ENCODE results near the gene POLR1A. TPM values are rescaled to one million over a fixed set of nuclear protein-coding genes. Genes with fewer than 3 reads are reported as not detected.

POLR1A gene
- total RNA-seq, 1 donor, result 17.4 TPM

DNA sequence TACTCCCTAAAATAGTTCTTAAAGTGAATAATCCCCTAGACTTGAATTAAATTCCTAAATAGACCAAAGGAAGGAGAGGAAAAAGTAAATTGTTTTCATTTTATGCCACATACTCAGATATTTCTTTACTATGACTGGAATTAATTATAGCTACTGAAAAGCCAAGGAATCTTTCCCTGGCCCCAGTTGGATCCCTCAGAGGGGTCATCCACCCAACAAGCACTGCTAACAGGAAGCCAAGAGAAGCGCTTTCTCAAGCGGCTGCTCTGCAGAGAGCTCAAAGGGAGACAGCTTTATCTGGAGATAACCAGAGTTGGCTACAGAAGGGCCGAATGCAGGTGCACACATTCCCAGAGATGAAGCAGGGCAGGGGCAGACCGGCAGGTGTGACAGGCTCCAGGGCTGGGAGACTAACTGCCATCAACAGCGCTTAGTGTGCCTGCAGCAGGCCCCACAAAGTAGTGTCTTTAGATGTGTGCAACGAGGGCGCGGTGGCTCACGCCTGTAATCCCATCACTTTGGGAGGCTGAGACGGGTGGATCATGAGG, 51.1 kb downstream of the POLR1A start:
- no peaks in the 10 kb centered on the region for H3K9me3 ChIP-seq (ENCODE audit: low read depth, low read length)
- H3K4me1 ChIP-seq (ENCODE audit: insufficient read depth, low read length), result no peaks in the 10 kb centered on the region
- no peaks in the 10 kb centered on the region for H3K27me3 ChIP-seq (ENCODE audit: insufficient read depth, low read length)
- DNase-seq (ENCODE audit: insufficient read length, low spot score, missing footprints), result no peak
- H3K79me2 ChIP-seq (ENCODE audit: insufficient read depth, low read length), result no peaks in the 10 kb centered on the region
- TF ChIP-seq, protein P1, sequence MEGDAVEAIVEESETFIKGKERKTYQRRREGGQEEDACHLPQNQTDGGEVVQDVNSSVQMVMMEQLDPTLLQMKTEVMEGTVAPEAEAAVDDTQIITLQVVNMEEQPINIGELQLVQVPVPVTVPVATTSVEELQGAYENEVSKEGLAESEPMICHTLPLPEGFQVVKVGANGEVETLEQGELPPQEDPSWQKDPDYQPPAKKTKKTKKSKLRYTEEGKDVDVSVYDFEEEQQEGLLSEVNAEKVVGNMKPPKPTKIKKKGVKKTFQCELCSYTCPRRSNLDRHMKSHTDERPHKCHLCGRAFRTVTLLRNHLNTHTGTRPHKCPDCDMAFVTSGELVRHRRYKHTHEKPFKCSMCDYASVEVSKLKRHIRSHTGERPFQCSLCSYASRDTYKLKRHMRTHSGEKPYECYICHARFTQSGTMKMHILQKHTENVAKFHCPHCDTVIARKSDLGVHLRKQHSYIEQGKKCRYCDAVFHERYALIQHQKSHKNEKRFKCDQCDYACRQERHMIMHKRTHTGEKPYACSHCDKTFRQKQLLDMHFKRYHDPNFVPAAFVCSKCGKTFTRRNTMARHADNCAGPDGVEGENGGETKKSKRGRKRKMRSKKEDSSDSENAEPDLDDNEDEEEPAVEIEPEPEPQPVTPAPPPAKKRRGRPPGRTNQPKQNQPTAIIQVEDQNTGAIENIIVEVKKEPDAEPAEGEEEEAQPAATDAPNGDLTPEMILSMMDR (IDR thresholded peaks at IDR 0.05; ENCODE audit: extremely low read depth, low read depth, low read length), result no peak
- H2AFZ ChIP-seq (ENCODE audit: low read length), result no peak overlapping the region
- no peak overlapping the region for H3K4me3 ChIP-seq (ENCODE audit: insufficient read depth, low read length)
- H4K20me1 ChIP-seq (ENCODE audit: insufficient read depth, low read length), result peaks cover 3% of the 10 kb centered on the region
- no peak overlapping the region for H3K4me2 ChIP-seq (ENCODE audit: insufficient read depth, low read length)
- H3K36me3 ChIP-seq (ENCODE audit: insufficient read depth, low read length), result peaks cover 23% of the 10 kb centered on the region
- H3K27ac ChIP-seq (ENCODE audit: low read depth, low read length), result no peak overlapping the region

DNA sequence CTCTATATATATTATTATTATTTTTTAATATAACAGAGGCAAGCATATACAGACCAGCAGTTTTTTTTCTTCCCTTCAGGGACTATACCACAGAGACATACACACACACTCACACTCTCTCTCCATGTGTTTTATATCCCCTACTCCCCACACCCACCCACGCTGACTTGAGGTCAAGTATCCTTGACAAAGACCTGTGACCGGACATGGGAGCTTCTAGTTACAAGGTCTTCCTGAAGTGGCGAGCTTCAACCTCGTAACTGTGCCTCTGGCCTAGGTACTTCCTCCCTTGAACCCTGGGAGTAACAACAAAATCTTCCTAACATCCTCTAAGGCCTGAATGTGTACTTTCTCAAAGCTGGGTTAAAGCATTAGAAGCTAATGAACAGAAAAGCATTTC, 52.5 kb downstream of the POLR1A start:
- H3K4me2 ChIP-seq (ENCODE audit: insufficient read depth, low read length), result no peak overlapping the region
- no peaks in the 10 kb centered on the region for H3K9me3 ChIP-seq (ENCODE audit: low read depth, low read length)
- peaks cover 3% of the 10 kb centered on the region for H4K20me1 ChIP-seq (ENCODE audit: insufficient read depth, low read length)
- no peaks in the 10 kb centered on the region for H3K4me1 ChIP-seq (ENCODE audit: insufficient read depth, low read length)
- H3K79me2 ChIP-seq (ENCODE audit: insufficient read depth, low read length), result no peaks in the 10 kb centered on the region
- no peak overlapping the region for H2AFZ ChIP-seq (ENCODE audit: low read length)
- TF ChIP-seq, protein P1 (IDR thresholded peaks at IDR 0.05; ENCODE audit: extremely low read depth, low read depth, low read length), result no peak
- no peak overlapping the region for H3K4me3 ChIP-seq (ENCODE audit: insufficient read depth, low read length)
- no peaks in the 10 kb centered on the region for H3K27me3 ChIP-seq (ENCODE audit: insufficient read depth, low read length)
- DNase-seq (ENCODE audit: insufficient read length, low spot score, missing footprints), result no peak
- peaks cover 38% of the 10 kb centered on the region for H3K36me3 ChIP-seq (ENCODE audit: insufficient read depth, low read length)
- H3K27ac ChIP-seq (ENCODE audit: low read depth, low read length), result no peak overlapping the region

DNA sequence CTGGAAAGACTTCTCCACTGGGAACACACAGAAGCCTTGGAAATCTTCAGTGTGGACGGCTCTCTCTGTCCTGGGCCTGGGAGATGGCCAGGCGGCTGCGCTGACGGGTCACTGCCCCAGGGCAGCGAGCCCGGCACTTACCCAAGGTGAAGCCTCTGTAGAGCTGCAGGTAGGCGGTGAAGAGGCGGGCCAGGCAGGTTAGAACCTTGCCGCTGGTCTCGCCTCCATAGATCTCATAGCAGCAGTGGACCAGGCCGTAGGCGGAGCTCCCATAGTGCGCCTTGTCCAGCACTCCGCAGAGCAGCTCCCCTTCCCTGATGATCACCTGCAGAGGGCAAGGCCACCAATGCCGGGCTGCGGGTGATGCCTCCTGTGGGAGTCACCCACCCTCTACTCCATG, 53.0 kb downstream of the POLR1A start:
- Histone ChIP-seq H3K36me3 (ENCODE audit: insufficient read depth, low read length) (peaks cover 43% of the 10 kb centered on the region), H3K27ac (ENCODE audit: low read depth, low read length) (no peak overlapping the region), H2AFZ (ENCODE audit: low read length) (no peak overlapping the region), H3K9me3 (ENCODE audit: low read depth, low read length) (no peaks in the 10 kb centered on the region), H4K20me1 (ENCODE audit: insufficient read depth, low read length) (peaks cover 3% of the 10 kb centered on the region), H3K4me2 (ENCODE audit: insufficient read depth, low read length) (no peak overlapping the region), H3K4me3 (ENCODE audit: insufficient read depth, low read length) (no peak overlapping the region), H3K4me1 (ENCODE audit: insufficient read depth, low read length) (no peaks in the 10 kb centered on the region), H3K79me2 (ENCODE audit: insufficient read depth, low read length) (no peaks in the 10 kb centered on the region), H3K27me3 (ENCODE audit: insufficient read depth, low read length) (no peaks in the 10 kb centered on the region)
- TF ChIP-seq, protein P1 (IDR thresholded peaks at IDR 0.05; ENCODE audit: extremely low read depth, low read depth, low read length), result no peak
- DNase-seq (ENCODE audit: insufficient read length, low spot score, missing footprints), result no peak

DNA sequence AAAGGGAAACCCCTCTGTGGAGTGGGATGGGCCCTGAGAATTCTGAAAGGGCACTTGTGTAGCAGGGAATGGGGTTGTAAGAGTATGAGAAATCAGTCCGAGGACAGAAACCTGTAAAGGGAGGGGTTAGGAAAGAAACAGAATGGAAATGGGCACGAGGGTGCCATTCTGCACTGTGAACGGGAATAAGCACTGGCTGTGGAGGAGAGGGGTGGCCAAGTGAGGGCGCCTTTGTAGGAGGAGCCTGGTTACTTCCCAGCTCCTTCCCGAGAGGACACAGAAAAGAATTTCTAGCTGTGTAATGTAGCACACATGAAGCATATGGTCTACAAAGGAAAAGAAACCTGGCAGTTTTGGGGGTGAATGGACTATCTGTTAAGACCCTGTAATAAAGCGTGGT, 53.4 kb downstream of the POLR1A start:
- Histone ChIP-seq H3K27ac (ENCODE audit: low read depth, low read length) (no peak overlapping the region), H3K36me3 (ENCODE audit: insufficient read depth, low read length) (peaks cover 47% of the 10 kb centered on the region)

More for the DNA sequence above, 53.4 kb downstream of the POLR1A start:
- TF ChIP-seq, protein P1 (IDR thresholded peaks at IDR 0.05; ENCODE audit: extremely low read depth, low read depth, low read length), result no peak
- H2AFZ ChIP-seq (ENCODE audit: low read length), result no peak overlapping the region
- no peaks in the 10 kb centered on the region for H3K4me1 ChIP-seq (ENCODE audit: insufficient read depth, low read length)
- H3K79me2 ChIP-seq (ENCODE audit: insufficient read depth, low read length), result no peaks in the 10 kb centered on the region
- H3K9me3 ChIP-seq (ENCODE audit: low read depth, low read length), result no peaks in the 10 kb centered on the region
- DNase-seq (ENCODE audit: insufficient read length, low spot score, missing footprints), result no peak
- H3K4me2 ChIP-seq (ENCODE audit: insufficient read depth, low read length), result no peak overlapping the region
- no peaks in the 10 kb centered on the region for H3K27me3 ChIP-seq (ENCODE audit: insufficient read depth, low read length)
- peaks cover 3% of the 10 kb centered on the region for H4K20me1 ChIP-seq (ENCODE audit: insufficient read depth, low read length)
- no peak overlapping the region for H3K4me3 ChIP-seq (ENCODE audit: insufficient read depth, low read length)
